Glutamatergic neuron (in vitro differentiated cells): ENCODE results near the gene TRPV3. TPM values are rescaled to one million over a fixed set of nuclear protein-coding genes. Genes with fewer than 3 reads are reported as not detected.

ENCODE experiments used
- DNase-seq: peaks from one replicate; pipeline ENCODE4 v3.0.0; 2022
- H3K27ac Mint-ChIP-seq: one replicate; pipeline ENCODE4 v1.8.0; 2020; ENCODE audit warnings: mild to moderate bottlenecking, mixed read lengths, inconsistent platforms; ENCODE audit not compliant: unreplicated experiment
- H3K27me3 Mint-ChIP-seq: one replicate; pipeline ENCODE4 v1.8.0; 2020; ENCODE audit warnings: mild to moderate bottlenecking, moderate library complexity, mixed read lengths, inconsistent platforms; ENCODE audit not compliant: unreplicated experiment
- H3K36me3 Mint-ChIP-seq: one replicate; pipeline ENCODE4 v1.8.0; 2020; ENCODE audit warnings: mild to moderate bottlenecking, mixed read lengths, inconsistent platforms; ENCODE audit not compliant: unreplicated experiment
- H3K4me1 Mint-ChIP-seq: one replicate; pipeline ENCODE4 v1.8.0; 2020; ENCODE audit warnings: mild to moderate bottlenecking, low read depth, mixed read lengths, inconsistent platforms; ENCODE audit not compliant: unreplicated experiment
- H3K4me3 Mint-ChIP-seq: one replicate; pipeline ENCODE4 v1.8.0; 2020; ENCODE audit warnings: mild to moderate bottlenecking, mixed read lengths, inconsistent platforms; ENCODE audit not compliant: unreplicated experiment
- H3K9me3 Mint-ChIP-seq: one replicate; pipeline ENCODE4 v1.8.0; 2020; ENCODE audit warnings: mild to moderate bottlenecking, moderate library complexity, mixed read lengths, inconsistent platforms; ENCODE audit not compliant: unreplicated experiment
- CTCF ChIP-seq: fragments of 200-600 bp; sonication (generic); IDR thresholded peaks from one replicate; pipeline ENCODE4 v1.5.0; 2021; ENCODE audit not compliant: partially characterized antibody, unreplicated experiment
- total RNA-seq: library from RNA; stranded (reverse); fragmentation: NEBNext Ultra II Directional; extraction: Animal tissue kit (Norgen Biotek cat#: 25700); gene quantifications from one replicate; pipeline ENCODE4 v1.2.1, GENCODE V29; 2021; ENCODE audit not compliant: unreplicated experiment

Gene TRPV3
- total RNA-seq, 1 donor from 2014 or later: 0.74 TPM

DNA sequence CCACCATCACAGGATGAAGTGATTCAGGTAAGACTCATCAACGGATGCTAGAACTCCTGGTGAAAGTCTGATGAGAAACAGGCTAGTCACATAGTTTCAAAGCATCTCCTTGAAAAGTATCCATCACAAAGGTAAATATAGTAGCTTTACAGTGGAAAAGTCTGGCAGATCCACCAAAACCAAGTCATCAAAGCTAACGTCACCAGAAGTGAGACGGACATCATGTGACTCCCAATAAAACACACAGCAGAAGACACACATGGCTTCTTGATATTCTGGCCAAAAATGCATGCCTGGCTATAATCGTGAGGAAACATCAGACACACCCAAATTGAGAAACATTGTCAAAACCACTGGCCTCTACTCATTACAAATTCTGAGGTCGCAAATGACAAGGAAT is 17.9 kb upstream of the TRPV3 start:
- H3K9me3 Mint-ChIP-seq: no peaks in the 10 kb centered on the region
- DNase-seq: no peak
- H3K4me1 Mint-ChIP-seq: no peaks in the 10 kb centered on the region
- no peaks in the 10 kb centered on the region for H3K36me3 Mint-ChIP-seq
- H3K4me3 Mint-ChIP-seq: no peak overlapping the region
- peaks cover 1% of the 10 kb centered on the region for H3K27me3 Mint-ChIP-seq
- H3K27ac Mint-ChIP-seq: no peak overlapping the region
- TF ChIP-seq CTCF: no peak

GRCh38 chr17:3574231-3574630 is 16.6 kb upstream of the TRPV3 start:
- no peaks in the 10 kb centered on the region for H3K36me3 Mint-ChIP-seq
- H3K27ac Mint-ChIP-seq: no peak overlapping the region
- no peaks in the 10 kb centered on the region for H3K9me3 Mint-ChIP-seq
- no peak for TF ChIP-seq CTCF
- no peak for DNase-seq
- no peaks in the 10 kb centered on the region for H3K4me1 Mint-ChIP-seq
- H3K4me3 Mint-ChIP-seq: no peak overlapping the region
- H3K27me3 Mint-ChIP-seq: no peaks in the 10 kb centered on the region

GRCh38 chr17:3573246-3574100 is 15.9 kb upstream of the TRPV3 start:
- H3K27ac Mint-ChIP-seq: no peak overlapping the region
- DNase-seq: no peak

DNA sequence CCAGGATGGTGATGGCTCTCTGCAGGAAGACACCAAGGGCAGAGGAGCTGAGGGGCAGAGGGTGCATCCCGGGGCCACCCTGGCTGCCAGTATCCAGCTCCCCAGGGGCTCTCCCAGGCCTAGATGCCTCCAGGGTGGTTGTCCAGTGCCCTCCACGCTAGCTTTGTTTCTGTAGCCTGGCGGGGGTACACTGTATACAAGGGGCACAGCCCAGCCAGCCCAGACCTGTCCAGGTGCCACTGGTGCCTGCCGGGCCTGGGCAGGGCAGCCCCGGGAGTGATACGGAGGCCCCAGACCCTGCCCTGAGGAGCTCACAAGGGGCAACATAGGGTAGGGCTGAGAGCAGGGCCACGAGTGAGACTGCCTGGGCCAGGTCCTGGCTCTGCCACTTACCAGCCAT is 14.6 kb upstream of the TRPV3 start:
- DNase-seq: no peak
- Mint-ChIP-seq H3K36me3 (no peaks in the 10 kb centered on the region), H3K4me3 (no peak overlapping the region), H3K4me1 (no peaks in the 10 kb centered on the region), H3K27ac (no peak overlapping the region), H3K9me3 (no peaks in the 10 kb centered on the region), H3K27me3 (no peaks in the 10 kb centered on the region)
- TF ChIP-seq CTCF: no peak

More at GRCh38 chr17:3573246-3574100, 15.9 kb upstream of the TRPV3 start:
- no peak overlapping the region for H3K4me3 Mint-ChIP-seq
- H3K9me3 Mint-ChIP-seq: no peaks in the 10 kb centered on the region
- no peaks in the 10 kb centered on the region for H3K27me3 Mint-ChIP-seq
- TF ChIP-seq CTCF: no peak
- H3K4me1 Mint-ChIP-seq: no peaks in the 10 kb centered on the region
- no peaks in the 10 kb centered on the region for H3K36me3 Mint-ChIP-seq
